Thyroid gland (tissue), 4 donors: ENCODE data around the gene SYNPO2. TPM values are rescaled to one million over a fixed set of nuclear protein-coding genes. Genes with fewer than 3 reads are reported as not detected.

ENCODE experiments used
- DNase-seq, 2 donors: peaks; one replicate each; pipeline ENCODE4 v3.0.0-alpha.2; 2019
- H3K27ac ChIP-seq, 3 donors: fragments of 200-600 bp; sonication (generic); 1 replicate in 2 of 3; 2 replicates in 1 of 3; pipeline ENCODE4 v1.5.1; 2016 to 2019; ENCODE audit warnings: mild to moderate bottlenecking in 1 of 3, moderate library complexity in 1 of 3
- H3K27me3 ChIP-seq: fragments of 200-600 bp; sonication (generic); one replicate; pipeline ENCODE4 v1.5.1; 2019
- H3K36me3 ChIP-seq, 2 donors: fragments of 200-600 bp; sonication (generic); one replicate each; pipeline ENCODE4 v1.5.1; 2016 to 2019
- H3K4me1 ChIP-seq, 2 donors: fragments of 200-600 bp; sonication (generic); one replicate each; pipeline ENCODE4 v1.5.1; 2017 to 2019
- H3K4me3 ChIP-seq, 3 donors: fragments of 200-600 bp; sonication (generic); replicated peaks in 1 of 3; 1 replicate in 2 of 3; 2 replicates in 1 of 3; pipeline ENCODE4 v1.5.1; 2016; ENCODE audit warnings: mild to moderate bottlenecking in 1 of 3
- H3K9me3 ChIP-seq: fragments of 200-600 bp; sonication (generic); one replicate; pipeline ENCODE4 v1.5.1; 2017
- CTCF ChIP-seq, 6 experiments: fragments of 200-600 bp in 3 of 6; fragments of 450-650 bp in 3 of 6; sonication (generic) in 3 of 6; IDR thresholded peaks; one replicate each; pipeline ENCODE4 v1.5.1; 2016 to 2019; ENCODE audit warnings: antibody characterized with exemption in 6 of 6, mild to moderate bottlenecking in 2 of 6, inconsistent platforms in 1 of 6, moderate library complexity in 1 of 6
- POLR2A ChIP-seq, 2 donors: fragments of 450-650 bp; IDR thresholded peaks; one replicate each; pipeline ENCODE4 v1.6.1; 2017; ENCODE audit warnings: antibody characterized with exemption in 2 of 2, mild to moderate bottlenecking in 2 of 2, moderate library complexity in 1 of 2
- WGBS, 2 donors: methylation state at CpG; one replicate each; pipeline ENCODE4 v1.1.5; 2017; 5-methylcytosine and 5-hydroxymethylcytosine counted together
- intact Hi-C: fragments of 100-400 bp; cut with DNase I; formaldehyde crosslinking; loops from one replicate; pipeline ENCODE4 v1.15.1; 2023
- total RNA-seq, 4 donors: library from RNA; depleted of rRNA; stranded (reverse); fragments of >200 nt; gene quantifications; one replicate each; pipeline ENCODE4 v1.2.3, GENCODE V29; 2016

SYNPO2 gene
- total RNA-seq, 4 donors from 2014 or later, result 11.4 to 37.8 (median 23.8) TPM

GRCh38 chr4:118991686-118992085, 103.0 kb downstream of the SYNPO2 start:
- no peaks in the 10 kb centered on the region for H3K27me3 ChIP-seq
- H3K27ac ChIP-seq, result no peak overlapping the region
- no peak overlapping the region for H3K4me3 ChIP-seq
- TF ChIP-seq CTCF (IDR thresholded peaks at IDR 0.05) (no peak), POLR2A (IDR thresholded peaks at IDR 0.05) (no peak)
- 51 to 58% methylated on average over 5 of the region's 5 CpGs for WGBS, 2 donors
- no peaks in the 10 kb centered on the region for H3K36me3 ChIP-seq
- DNase-seq, result no peak
- intact Hi-C loops, result no loop called here
- H3K9me3 ChIP-seq, result no peaks in the 10 kb centered on the region
- H3K4me1 ChIP-seq, result peaks cover 6% of the 10 kb centered on the region in 2 donors

GRCh38 chr4:118992149-118992548, 103.5 kb downstream of the SYNPO2 start:
- no peaks in the 10 kb centered on the region for H3K9me3 ChIP-seq
- H3K4me3 ChIP-seq, result no peak overlapping the region
- no peaks in the 10 kb centered on the region for H3K27me3 ChIP-seq
- peaks cover 6% of the 10 kb centered on the region in 2 donors for H3K4me1 ChIP-seq
- H3K36me3 ChIP-seq, result no peaks in the 10 kb centered on the region
- no peak for DNase-seq
- H3K27ac ChIP-seq, result no peak overlapping the region
- 89 to 91% methylated on average over 1 of the region's 1 CpG for WGBS, 2 donors
- intact Hi-C loops, result no loop called here
- no peak for TF ChIP-seq CTCF (IDR thresholded peaks at IDR 0.05)
- TF ChIP-seq POLR2A (IDR thresholded peaks at IDR 0.05), result no peak

- intact Hi-C loops, result no loop called here
- no peaks in the 10 kb centered on the region for H3K36me3 ChIP-seq
- no peak for DNase-seq
- H3K27ac ChIP-seq, result no peak overlapping the region
- TF ChIP-seq POLR2A (IDR thresholded peaks at IDR 0.05) (no peak), CTCF (IDR thresholded peaks at IDR 0.05) (no peak)
- H3K9me3 ChIP-seq, result no peaks in the 10 kb centered on the region
- no peak overlapping the region for H3K4me3 ChIP-seq
- H3K4me1 ChIP-seq, result peaks cover 6 to 14% of the 10 kb centered on the region in 2 donors
- WGBS, 2 donors, result 93 to 94% methylated on average over 2 of the region's 2 CpGs
- no peaks in the 10 kb centered on the region for H3K27me3 ChIP-seq
Observed at GRCh38 chr4:118993333-118993732, 104.7 kb downstream of the SYNPO2 start.

- peaks cover 1 to 9% of the 10 kb centered on the region in 2 donors for H3K4me1 ChIP-seq
- intact Hi-C loops, result no loop called here
- 87 to 89% methylated on average over 5 of the region's 5 CpGs for WGBS, 2 donors
- no peaks in the 10 kb centered on the region for H3K27me3 ChIP-seq
- H3K4me3 ChIP-seq, result no peak overlapping the region
- DNase-seq, result no peak
- H3K9me3 ChIP-seq, result no peaks in the 10 kb centered on the region
- TF ChIP-seq POLR2A (IDR thresholded peaks at IDR 0.05), result no peak
- no peak for TF ChIP-seq CTCF (IDR thresholded peaks at IDR 0.05)
- no peaks in the 10 kb centered on the region for H3K36me3 ChIP-seq
- H3K27ac ChIP-seq, result no peak overlapping the region
Observed at GRCh38 chr4:118994030-118994429, 105.4 kb downstream of the SYNPO2 start.

- no peak overlapping the region for H3K4me3 ChIP-seq
Observed at GRCh38 chr4:118995693-118996391, 107.2 kb downstream of the SYNPO2 start.

More at GRCh38 chr4:118995693-118996391, 107.2 kb downstream of the SYNPO2 start:
- no peak for DNase-seq
- WGBS, 2 donors, result 96 to 97% methylated on average over 4 of the region's 4 CpGs
- TF ChIP-seq CTCF (IDR thresholded peaks at IDR 0.05) (no peak), POLR2A (IDR thresholded peaks at IDR 0.05) (no peak)
- Histone ChIP-seq H3K27ac (no peak overlapping the region), H3K4me1 (peaks cover 0 to 8% of the 10 kb centered on the region in 2 donors), H3K36me3 (no peaks in the 10 kb centered on the region), H3K9me3 (no peaks in the 10 kb centered on the region), H3K27me3 (no peaks in the 10 kb centered on the region)
- intact Hi-C loops, result no loop called here
